Measurements from ENCODE around the gene ADORA1.

Gene ADORA1

DNA sequence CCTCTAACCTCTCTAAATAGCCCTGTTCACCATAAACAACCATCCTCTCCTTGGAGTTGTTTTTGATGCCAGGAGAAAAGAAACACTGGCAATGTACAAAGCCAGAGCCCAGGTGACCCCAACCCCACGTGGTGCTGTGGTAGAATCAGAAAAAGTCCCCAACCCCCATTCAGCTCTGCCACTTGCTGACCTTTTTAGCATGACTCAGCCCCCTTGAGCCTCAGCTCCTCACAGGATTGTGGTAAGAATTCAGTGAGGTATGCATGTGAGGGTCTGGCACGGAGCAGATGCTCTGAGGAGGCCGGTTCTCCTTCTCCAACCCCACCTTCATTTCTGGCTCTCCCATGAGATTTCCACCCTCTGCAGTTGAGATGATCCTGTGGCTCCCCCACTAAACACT lies 70.1 kb downstream of the ADORA1 start:
- no peak for DNase-seq

DNA sequence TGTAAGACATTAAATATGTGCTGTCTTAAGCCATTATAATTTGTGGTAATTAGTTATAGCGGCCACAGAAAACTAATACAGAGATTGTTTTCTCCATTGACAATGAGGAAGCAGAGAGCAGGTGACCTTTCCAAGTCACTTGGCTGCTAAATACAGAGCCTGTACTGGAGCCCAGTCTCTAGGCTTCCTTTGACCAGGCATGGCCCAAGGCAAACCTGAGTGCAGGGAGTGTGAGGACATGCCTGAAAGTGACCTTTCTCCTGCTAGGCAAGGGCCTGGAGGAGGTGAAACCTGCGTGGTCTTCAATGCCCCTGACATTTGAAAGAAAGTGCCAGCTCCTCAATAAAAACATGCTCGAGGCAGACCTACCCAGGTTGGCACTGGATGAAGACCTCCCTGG lies 71.5 kb downstream of the ADORA1 start:
- no peak for DNase-seq

DNA sequence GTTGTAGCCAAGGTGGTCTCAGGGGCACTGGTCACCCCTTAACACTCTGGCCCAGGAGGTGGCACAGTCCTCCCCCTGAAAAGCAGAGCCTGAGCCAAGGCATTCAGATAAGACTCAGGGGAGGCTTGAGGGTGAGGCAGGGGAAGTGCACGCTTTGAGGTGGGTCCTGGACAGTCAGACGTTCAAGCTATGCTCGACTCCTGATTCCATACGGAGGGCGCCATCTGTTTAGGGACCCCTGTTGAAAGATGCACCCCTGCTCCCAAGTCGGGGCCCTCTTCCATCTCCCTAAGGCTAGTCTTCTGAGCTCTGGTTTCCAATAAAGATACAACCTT lies 71.9 kb downstream of the ADORA1 start:
- no peak for DNase-seq

DNA sequence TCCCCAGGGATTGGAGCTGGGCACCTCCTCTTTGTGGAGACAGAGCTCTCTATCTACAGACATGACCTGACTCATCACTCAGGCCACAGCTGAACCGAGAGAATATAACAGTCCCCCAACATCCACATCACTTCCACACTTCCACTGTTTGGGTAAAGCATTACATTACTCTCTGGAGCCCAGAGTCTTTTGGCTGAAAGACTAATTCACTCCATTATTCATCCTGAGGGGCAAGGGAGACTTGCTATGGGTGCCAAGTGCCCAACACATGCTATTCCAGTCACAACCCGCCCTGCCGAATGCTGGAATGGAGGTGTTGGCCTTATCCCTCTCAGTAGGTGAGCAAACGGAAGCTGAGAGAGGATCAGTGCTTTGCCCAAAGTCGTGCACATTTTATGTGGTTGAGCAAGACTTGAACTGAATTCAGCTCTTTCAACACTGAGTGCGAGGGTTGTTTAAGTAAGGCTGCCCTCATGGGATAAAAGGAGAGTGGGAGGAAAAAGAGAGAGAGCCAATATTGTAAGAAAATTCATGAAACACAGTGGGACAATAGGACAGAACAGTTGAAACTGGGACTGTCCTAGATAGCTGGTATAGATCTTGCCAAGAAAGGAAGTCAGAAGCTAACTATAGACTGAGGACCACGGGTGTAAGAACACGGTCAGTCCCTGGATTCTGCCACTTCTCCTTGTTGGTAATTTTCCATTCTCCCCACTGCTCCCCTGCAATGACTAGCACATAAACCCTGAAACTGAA lies 72.5 kb downstream of the ADORA1 start:
- DNase-seq: no peak

DNA sequence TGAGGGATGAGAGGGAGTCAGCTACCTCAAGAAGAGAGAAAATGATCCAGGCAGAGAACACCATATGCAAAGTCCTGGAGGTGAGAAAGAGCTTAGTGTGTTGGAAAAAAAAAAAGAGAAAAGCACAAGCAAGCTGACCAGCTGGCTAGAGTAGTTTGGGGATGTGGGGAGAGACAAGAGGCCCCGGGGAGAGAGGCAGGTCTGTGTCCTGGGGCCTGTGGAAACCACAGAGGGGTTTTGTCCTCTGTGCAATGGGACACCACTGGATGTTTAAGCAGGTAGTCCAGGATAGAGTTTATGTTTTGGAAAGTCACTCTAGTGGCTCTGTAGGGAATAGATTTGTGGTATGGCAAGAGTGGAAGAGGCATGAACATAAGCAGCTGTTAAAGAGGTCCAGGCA lies 73.4 kb downstream of the ADORA1 start:
- no peak for DNase-seq

DNA sequence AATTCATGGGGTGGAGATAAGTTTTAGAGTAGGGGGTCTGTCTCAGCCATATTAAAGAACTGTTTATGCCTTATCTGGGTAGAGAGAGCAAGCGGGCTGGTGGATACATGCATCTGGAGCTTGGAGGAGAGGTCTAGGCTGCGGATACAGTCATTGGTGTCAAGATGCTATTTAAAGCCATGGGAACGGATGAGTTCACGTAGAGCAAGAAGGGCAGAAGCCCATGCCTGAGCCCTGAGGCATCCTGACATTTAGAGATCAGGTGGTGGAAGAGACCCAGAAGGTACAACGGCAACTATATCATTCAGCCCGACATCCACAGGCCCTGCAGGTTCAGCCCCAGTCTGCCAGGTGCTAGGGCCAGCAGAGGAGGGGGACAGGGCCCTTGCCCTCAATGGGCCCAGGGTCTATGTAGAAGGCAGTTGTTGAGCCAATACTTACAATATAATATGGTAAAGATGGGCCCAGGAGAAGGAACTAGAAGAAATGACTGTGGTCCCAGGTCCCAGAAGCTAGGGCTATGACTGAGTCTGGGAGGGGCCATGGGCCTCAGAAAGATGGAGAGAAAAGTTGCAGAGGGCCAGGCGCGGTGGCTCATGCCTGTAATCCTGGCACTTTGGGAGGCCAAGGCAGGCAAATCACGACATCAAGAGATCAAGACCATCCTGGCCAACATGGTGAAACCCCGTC lies 74.1 kb downstream of the ADORA1 start:
- no peak for DNase-seq

DNA sequence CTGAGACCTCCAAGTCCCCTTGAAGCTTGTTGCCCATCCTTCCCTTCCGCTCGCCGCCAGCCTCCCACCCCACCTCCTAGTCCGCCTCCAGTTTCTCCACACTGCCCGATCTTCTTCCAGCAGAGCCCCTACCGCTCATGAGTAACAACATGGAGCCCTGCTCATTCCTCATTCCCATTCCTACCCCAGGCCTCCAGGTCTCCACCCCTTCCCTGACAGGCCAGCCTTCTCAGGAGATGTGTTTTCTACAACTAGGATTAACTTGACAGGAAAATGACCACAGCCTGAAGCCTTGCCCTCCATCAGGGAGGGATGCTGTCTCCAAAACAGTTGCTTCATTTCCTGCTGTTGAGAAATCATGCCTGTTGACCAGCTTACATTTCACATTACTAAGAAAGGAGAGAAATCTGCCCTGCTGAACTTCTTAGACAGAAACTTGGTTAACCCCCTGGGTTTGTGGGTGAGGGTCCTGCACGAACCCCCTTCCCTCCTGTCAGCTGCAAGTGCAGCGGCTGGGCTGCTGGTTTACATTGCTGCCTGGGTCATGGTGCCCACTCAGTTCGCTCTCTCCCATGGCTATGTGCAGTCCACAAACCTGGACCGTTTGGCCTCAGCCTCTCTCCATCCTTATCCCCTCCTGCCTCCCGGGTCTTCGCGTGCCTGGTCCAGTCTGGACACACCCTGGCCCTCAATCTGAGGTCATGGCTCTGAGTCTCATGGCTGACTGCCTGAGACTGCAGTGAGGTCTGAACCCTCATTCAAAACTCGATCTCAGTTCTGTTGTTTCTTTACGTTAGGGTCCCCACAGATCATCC lies 75.1 kb downstream of the ADORA1 start:
- DNase-seq: no peak

DNA sequence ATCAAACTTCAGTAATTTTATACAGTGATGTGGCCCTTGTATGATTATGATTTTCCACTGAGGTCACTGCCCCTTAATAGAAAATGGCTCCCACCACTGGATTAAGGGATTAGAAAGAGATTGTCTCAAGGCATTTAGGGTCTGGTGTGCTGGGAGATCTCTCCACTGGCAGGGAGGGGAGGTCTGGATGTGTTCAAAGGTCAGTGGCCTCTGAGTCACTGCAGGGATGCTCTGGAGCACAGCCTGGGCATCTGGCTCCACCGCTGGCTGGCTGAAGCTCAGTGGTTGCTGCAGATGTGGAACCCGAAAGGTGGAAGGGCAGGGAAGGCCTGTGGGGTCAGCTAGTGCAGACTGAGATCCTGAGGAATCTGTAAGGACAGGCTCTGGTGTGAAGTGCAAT lies 77.2 kb downstream of the ADORA1 start:
- DNase-seq: no peak

DNA sequence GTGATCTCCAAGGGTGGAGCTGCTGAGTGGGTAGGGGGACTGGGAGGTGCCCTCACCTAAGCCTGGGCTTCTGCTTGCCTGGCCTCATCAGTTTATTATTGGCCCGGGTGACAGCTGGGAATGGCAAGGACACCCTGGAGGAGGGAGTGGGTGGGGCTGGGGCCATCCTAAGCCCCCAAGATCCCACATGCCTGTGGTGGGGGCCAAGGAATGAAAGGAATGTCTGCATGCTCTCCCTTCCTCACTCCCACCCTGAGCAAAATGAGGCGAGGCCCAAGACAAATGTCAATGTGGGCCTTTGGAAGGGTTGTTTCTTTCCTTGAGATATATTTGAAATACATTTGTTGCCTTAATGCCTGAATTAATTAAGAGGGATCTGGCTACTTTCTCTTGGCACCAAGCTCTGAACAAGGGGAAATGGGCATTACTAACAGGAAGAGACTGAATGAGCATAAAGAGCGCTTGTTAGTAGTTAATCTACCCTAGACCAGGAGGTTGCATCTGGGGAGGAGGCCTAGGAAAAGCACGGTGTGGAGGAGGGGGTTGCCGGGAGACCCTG lies 78.7 kb downstream of the ADORA1 start:
- no peak for DNase-seq

DNA sequence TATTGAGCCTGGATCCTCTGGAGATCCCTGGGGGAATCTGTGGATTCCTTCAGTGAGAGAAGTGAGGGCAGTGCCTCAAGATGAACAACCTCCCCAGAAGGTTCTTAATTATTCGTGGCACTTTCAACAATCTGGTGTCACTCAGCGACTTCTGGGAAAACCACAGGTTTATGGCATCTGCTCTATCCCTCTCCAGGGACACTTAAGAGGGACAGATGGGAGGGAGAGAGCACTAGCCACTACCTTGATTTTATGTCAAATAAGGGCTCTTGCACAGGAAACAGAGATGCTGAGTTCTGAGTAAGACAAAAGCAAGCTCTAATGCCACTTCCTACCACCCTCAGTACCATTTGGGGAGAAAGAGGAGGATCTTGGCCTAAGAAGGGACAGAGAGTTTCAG lies 80.2 kb downstream of the ADORA1 start:
- DNase-seq: peak; percentile 17

DNA sequence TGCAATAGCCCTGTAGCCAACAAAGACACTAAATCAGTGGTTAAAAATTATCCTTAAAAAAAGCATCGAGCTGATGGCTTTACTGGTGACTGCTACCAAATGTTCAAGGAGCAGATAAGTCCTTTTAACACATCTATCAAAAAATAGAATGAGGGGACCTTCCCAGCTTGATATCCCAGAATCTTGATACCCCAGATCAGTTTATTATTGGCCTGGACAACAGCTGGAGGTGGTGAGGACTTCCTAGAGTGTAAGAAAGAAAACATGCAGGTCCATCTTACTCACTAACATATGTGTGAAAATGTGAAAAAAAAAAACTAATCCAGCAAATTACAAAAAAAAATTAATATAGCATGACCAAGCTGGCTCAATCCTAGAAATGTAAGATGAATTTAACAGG lies 80.7 kb downstream of the ADORA1 start:
- no peak for DNase-seq

DNA sequence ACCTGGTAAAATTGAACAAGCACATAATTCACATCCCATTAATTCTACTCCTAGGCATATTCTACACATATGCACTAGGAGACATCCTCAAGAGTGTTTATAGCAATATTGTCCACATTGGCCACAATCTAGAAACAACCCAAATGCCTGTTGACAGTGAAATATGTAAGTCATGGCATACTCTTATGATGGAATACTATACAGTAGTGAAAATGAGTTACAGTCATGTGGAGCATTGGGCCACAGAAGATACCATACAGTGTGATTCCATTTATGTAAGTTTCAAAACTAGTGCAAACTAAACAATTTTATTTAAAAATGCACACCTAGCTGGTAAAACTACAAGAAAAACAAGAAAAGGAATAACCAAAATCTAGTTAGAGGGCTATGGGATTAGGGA lies 82.8 kb downstream of the ADORA1 start:
- DNase-seq: no peak

DNA sequence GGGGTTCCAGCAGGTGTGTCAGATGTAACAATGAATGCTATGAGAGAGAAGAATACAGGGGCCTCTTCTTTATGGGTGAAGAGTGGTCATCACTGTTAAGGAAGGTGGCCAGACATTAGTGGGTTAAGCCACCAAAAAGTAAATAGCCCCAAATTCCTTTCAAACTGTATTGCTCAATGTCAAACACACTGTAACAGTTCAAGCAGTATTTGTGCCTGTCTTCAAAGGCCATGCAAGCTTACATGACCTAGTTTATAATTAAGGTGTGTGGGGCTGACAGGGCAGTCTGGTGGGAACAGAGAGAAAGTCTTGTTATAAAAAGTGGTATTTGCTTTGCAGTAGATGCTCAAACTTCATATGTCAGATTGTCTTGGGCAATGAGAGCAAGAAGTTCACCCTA lies 83.5 kb downstream of the ADORA1 start:
- DNase-seq: no peak

DNA sequence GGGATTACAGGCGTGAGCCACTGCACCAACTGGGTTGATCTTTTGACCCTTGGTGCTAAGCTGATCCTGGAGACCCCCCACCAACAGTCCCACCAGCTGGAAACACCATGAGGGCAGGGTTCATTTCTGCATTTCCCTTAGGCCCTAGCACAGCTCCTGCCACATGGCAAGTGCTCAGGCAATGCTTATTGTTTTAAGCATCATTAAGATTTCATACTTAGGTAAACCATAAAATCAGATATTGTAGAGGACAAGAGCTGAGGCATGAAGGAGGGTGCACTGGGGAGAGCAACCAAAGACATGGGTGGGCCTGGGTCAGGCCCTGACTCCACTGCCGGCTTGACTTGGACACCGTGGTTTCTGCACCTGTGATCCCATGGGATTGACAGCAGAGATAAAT lies 84.3 kb downstream of the ADORA1 start:
- no peak for DNase-seq

DNA sequence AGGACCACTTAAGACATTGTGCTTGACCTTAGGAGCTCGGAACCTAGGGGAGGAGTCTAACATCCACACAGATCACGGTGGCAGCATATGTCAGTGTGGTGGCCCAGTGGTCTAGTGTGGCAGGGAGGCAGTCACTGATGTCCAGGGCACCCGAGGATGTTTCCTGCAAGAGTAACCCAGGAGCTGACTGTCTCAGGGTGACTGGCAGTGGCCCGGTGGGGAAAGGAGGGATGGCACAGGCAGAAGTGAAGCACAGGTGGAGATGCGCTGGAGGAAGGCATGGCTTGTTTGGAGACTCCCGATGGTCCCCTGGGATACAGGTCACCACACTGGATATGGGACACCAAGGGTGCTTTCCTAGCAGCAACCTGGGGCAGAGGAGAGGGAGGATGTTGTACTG lies 85.6 kb downstream of the ADORA1 start:
- DNase-seq: no peak

DNA sequence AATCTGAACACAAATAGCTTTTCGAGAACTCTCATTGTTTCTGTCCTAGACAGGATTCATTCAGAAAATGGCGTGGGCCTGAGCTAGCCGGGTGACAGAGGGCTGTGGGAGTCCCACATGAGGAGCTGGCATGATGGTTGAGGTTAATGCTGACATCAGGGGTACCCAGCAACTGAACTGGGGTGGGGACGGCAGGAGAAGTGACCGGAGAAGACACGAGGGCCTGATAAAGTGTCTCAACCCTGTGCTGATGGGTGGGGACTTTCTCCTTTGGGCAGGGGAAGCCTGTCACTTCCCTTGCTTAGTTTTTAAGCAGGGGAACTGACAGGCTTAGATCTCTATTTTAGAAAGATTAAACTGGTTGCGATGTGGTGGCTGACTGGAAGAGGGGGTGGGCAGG lies 87.3 kb downstream of the ADORA1 start:
- no peak for DNase-seq

DNA sequence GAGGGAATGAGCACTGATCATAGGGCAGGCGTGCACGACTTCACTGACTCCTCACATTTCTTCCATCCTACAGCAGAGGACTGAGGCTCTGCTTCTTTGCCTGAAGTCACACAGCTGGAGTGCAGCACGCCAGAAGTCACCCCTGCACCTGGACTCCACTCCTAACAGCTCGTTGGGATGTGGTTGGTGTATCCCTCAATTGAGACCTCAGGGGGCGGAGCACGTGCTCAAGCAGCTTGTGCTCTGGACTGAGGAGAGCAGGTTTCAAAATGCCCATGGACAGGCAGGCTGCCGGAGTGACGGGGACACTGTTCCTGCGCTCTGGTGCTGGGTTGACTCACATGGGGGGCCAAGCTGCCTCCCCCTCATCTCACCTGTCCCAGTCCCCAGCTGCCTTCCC lies 88.0 kb downstream of the ADORA1 start:
- DNase-seq: peak; percentile 86

DNA sequence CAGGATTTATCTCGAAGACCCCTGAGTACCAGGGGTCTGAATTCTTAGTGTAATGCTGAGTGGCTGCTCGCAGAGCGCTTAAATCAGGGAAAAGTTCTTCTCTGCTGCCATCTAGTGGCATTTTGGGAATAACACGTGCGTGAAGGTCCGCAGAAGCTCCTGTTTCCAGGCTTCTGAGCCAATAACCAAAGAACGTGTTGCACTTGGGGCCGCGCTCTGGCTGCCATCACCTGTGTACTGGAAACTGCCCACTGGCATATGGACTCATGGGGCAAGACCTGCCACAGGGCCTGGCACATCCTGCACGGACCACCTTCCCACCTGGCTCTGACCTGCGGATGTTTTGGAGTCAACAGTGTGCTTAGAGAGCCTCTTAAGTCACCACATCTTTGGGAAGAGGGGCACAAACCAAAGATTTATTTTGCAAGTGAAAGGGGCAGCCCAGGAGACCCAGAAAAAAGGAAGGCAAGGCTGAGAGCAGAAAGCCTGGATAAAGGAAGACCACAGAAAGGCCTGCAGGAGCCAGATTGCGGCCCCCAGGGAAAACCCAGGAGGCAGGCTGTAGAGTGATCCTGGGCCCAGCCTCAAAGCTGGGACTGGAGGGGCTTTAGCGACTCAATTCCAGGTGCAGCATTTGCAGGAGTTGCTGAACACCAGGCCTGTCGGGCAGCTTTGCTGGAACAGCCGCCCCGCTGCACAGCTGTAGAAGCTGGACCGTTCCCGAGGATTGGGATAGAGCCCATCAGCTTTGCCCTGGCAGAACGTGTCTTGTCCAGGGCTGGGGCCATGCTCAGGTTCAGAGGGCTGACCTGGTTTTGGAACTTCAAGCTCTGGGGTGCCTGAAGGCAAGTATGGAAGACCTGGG lies 89.0 kb downstream of the ADORA1 start:
- peak; percentile 84 for DNase-seq

All from NCI-H69 (cell line).